C4-2B (cell line): Measurements from ENCODE around the gene ARHGEF33.

Source experiments
- CTCF ChIP-seq: fragments of 450-650 bp; conservative IDR thresholded peaks from 2 replicates; pipeline ENCODE4 v1.5.1; 2017; ENCODE audit warnings: mild to moderate bottlenecking
- ZFX ChIP-seq: fragments of 450-650 bp; IDR thresholded peaks from 2 replicates; pipeline ENCODE4 v1.6.1; 2017

GRCh38 chr2:38907743-38908562, 18.3 kb downstream of the ARHGEF33 start:
- TF ChIP-seq CTCF, result no peak
- TF ChIP-seq ZFX, result no peak
